PC-9 (cell line): ENCODE data around the gene THY1. TPM values are rescaled to one million over a fixed set of nuclear protein-coding genes. Genes with fewer than 3 reads are reported as not detected.

Source experiments
- BruUV-seq: library from RNA; stranded (reverse); fragments of 400-500 nt; replicated peaks from 2 replicates; lab custom pipeline; 2021; lab: Mats Ljungman, UMichigan
- CTCF ChIA-PET: fragments of 300-600 bp; sonication (Branson Sonifier 250); formaldehyde crosslinking; loops from one replicate; lab custom pipeline; 2022; ENCODE audit warnings: antibody characterized with exemption; lab: Charles Lee
- POLR2A ChIA-PET: fragments of 300-600 bp; sonication (Branson Sonifier 250); formaldehyde crosslinking; loops from one replicate; lab custom pipeline; 2022; ENCODE audit warnings: antibody characterized with exemption; ENCODE audit not compliant: unreplicated experiment; lab: Charles Lee
- DNase-seq, 2 experiments: peaks; one replicate each; pipeline versions ENCODE4 v3.0.0 to v3.0.0-alpha.2; 2015 to 2022; ENCODE audit warnings: mixed read lengths in 1 of 2
- H2AFZ ChIP-seq: fragments of 200-600 bp; sonication (generic); 2 replicates; pipeline ENCODE4 v1.8.1; 2017; ENCODE audit warnings: antibody characterized with exemption
- H3F3A ChIP-seq: fragments of 200-600 bp; sonication (generic); 2 replicates; pipeline ENCODE4 v1.8.1; 2017; ENCODE audit warnings: antibody characterized with exemption, mild to moderate bottlenecking, low read depth; ENCODE audit not compliant: insufficient read depth
- H3K27ac ChIP-seq: fragments of 200-600 bp; sonication (generic); 2 replicates; pipeline ENCODE4 v1.6.1; 2016; ENCODE audit warnings: mixed run types
- H3K27me3 ChIP-seq: fragments of 200-600 bp; sonication (generic); 2 replicates; pipeline ENCODE4 v1.6.1; 2016; ENCODE audit warnings: low read depth, mixed run types; ENCODE audit not compliant: insufficient read depth
- H3K36me3 ChIP-seq: fragments of 200-600 bp; sonication (generic); 2 replicates; pipeline ENCODE4 v1.6.1; 2016; ENCODE audit warnings: low read depth, mixed run types
- H3K4me1 ChIP-seq: fragments of 200-600 bp; sonication (generic); replicated peaks from 2 replicates; pipeline ENCODE4 v1.6.1; 2016; ENCODE audit warnings: mixed run types; ENCODE audit not compliant: insufficient read depth
- H3K4me2 ChIP-seq: fragments of 200-600 bp; sonication (generic); 2 replicates; pipeline ENCODE4 v1.6.1; 2017; ENCODE audit warnings: mixed run types
- H3K4me3 ChIP-seq: fragments of 200-600 bp; sonication (generic); 2 replicates; pipeline ENCODE4 v1.6.1; 2016; ENCODE audit warnings: mixed run types
- H3K79me2 ChIP-seq: fragments of 200-600 bp; sonication (generic); 2 replicates; pipeline ENCODE4 v1.6.1; 2017; ENCODE audit warnings: low read depth, mixed run types
- H3K9me2 ChIP-seq: fragments of 200-600 bp; sonication (generic); 2 replicates; pipeline ENCODE4 v1.8.1; 2017; ENCODE audit warnings: mild to moderate bottlenecking; ENCODE audit not compliant: insufficient read depth
- H3K9me3 ChIP-seq: fragments of 200-600 bp; sonication (generic); 2 replicates; pipeline ENCODE4 v1.8.1; 2016; ENCODE audit warnings: low read depth; ENCODE audit not compliant: insufficient read depth
- H4K20me1 ChIP-seq: fragments of 200-600 bp; sonication (generic); 2 replicates; pipeline ENCODE4 v1.8.1; 2017; ENCODE audit not compliant: insufficient read depth
- EZH2 ChIP-seq: fragments of 200-600 bp; sonication (generic); IDR thresholded peaks from 2 replicates; pipeline ENCODE4 v1.8.0; 2017; ENCODE audit warnings: antibody characterized with exemption, low read depth
- intact Hi-C: fragments of 100-400 bp; cut with micrococcal nuclease; formaldehyde crosslinking; loops from one replicate; pipeline ENCODE4 v1.10.0; 2022; ENCODE audit not compliant: unreplicated experiment
- total RNA-seq: library from RNA; stranded (reverse); gene quantifications from 2 replicates; pipeline ENCODE4 v1.2.3, GENCODE V29; 2021
- TF ChIP-seq, protein P1 (sequence below): fragments of 200-600 bp; sonication (generic); conservative IDR thresholded peaks from 2 replicates; pipeline ENCODE4 v1.6.1; 2017; ENCODE audit warnings: mixed run types, antibody characterized with exemption, mild to moderate bottlenecking, moderate library complexity

The THY1 gene
- total RNA-seq, 1 experiment from 2014 or later, result not detected

DNA sequence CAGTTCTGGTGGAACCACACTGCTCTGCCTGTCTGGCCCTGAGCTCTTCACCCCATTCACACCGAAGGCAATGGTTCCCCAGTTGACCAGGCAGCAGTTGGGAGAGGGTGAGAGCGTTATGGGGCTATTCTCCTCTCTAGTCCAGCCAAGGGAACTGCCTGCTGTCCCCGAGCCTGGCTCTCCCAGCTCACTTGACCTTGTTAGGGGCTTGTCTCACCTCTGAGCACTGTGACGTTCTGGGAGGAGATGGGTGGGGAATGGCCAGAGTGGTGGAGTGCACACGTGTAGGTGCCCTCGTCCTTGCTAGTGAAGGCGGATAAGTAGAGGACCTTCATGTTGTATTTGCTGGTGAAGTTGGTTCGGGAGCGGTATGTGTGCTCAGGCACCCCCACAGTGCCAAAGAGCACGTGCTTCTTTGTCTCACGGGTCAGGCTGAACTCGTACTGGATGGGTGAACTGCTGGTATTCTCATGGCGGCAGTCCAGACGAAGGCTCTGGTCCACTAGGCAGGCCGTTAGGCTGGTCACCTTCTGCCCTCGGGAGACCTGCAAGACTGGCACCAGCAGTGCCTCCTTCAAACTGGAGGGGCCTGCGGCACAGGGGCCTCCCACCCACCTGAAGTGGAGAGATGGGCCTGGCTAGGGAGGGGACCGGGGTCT, 3.0 kb downstream of the THY1 start:
- DNase-seq, result no peak
- H3K4me1 ChIP-seq, result 0 out of 2 replicates have a peak, but pooled peaks cover 3% of the 10 kb centered on the region
- H4K20me1 ChIP-seq, result no peaks in the 10 kb centered on the region
- no peaks in the 10 kb centered on the region for H3K9me2 ChIP-seq
- no peaks in the 10 kb centered on the region for H3K9me3 ChIP-seq
- TF ChIP-seq, protein P1, sequence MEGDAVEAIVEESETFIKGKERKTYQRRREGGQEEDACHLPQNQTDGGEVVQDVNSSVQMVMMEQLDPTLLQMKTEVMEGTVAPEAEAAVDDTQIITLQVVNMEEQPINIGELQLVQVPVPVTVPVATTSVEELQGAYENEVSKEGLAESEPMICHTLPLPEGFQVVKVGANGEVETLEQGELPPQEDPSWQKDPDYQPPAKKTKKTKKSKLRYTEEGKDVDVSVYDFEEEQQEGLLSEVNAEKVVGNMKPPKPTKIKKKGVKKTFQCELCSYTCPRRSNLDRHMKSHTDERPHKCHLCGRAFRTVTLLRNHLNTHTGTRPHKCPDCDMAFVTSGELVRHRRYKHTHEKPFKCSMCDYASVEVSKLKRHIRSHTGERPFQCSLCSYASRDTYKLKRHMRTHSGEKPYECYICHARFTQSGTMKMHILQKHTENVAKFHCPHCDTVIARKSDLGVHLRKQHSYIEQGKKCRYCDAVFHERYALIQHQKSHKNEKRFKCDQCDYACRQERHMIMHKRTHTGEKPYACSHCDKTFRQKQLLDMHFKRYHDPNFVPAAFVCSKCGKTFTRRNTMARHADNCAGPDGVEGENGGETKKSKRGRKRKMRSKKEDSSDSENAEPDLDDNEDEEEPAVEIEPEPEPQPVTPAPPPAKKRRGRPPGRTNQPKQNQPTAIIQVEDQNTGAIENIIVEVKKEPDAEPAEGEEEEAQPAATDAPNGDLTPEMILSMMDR, result no peak
- no peak for TF ChIP-seq EZH2
- H3K27ac ChIP-seq, result no peak overlapping the region
- no peak overlapping the region for H3K4me2 ChIP-seq
- no peak overlapping the region for H2AFZ ChIP-seq
- ChIA-PET POLR2A (no interaction called here), CTCF (no interaction called here)
- no peak overlapping the region for H3K4me3 ChIP-seq
- intact Hi-C loops, result no loop called here
- no peaks in the 10 kb centered on the region for H3K79me2 ChIP-seq
- no peaks in the 10 kb centered on the region for H3F3A ChIP-seq
- H3K27me3 ChIP-seq, result no peaks in the 10 kb centered on the region
- BruUV-seq, result no TSS peak
- H3K36me3 ChIP-seq, result no peaks in the 10 kb centered on the region

DNA sequence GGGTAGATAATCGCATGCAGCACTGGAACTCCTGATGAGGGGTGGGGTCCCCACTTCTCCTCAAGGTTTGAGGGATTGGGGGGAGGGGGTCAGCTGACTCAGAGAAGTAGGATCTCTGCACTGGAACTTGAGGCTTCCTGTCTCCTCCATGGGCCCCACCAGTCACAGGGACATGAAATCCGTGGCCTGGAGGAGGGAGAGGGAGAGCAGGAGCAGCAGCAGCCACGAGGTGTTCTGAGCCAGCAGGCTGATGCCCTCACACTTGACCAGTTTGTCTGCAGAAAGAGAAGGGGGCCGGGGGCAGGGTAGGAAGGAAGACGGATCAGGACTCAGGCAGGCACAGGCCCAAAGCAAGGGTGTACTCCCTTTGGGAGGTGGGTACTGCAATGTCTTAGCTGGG, 3.7 kb downstream of the THY1 start:
- H2AFZ ChIP-seq, result no peak overlapping the region
- no peak overlapping the region for H3K4me2 ChIP-seq
- H3K4me1 ChIP-seq, result 0 out of 2 replicates have a peak, but pooled peaks cover 3% of the 10 kb centered on the region
- DNase-seq, result no peak
- H3K27me3 ChIP-seq, result no peaks in the 10 kb centered on the region
- ChIA-PET CTCF (no interaction called here), POLR2A (no interaction called here)
- no peaks in the 10 kb centered on the region for H3F3A ChIP-seq
- H3K4me3 ChIP-seq, result no peak overlapping the region
- no TSS peak for BruUV-seq
- no peaks in the 10 kb centered on the region for H3K79me2 ChIP-seq
- H3K9me3 ChIP-seq, result no peaks in the 10 kb centered on the region
- no peaks in the 10 kb centered on the region for H3K36me3 ChIP-seq
- TF ChIP-seq, protein P1, result no peak
- no peak for TF ChIP-seq EZH2
- no peaks in the 10 kb centered on the region for H4K20me1 ChIP-seq
- H3K27ac ChIP-seq, result no peak overlapping the region
- intact Hi-C loops, result no loop called here
- H3K9me2 ChIP-seq, result no peaks in the 10 kb centered on the region

DNA sequence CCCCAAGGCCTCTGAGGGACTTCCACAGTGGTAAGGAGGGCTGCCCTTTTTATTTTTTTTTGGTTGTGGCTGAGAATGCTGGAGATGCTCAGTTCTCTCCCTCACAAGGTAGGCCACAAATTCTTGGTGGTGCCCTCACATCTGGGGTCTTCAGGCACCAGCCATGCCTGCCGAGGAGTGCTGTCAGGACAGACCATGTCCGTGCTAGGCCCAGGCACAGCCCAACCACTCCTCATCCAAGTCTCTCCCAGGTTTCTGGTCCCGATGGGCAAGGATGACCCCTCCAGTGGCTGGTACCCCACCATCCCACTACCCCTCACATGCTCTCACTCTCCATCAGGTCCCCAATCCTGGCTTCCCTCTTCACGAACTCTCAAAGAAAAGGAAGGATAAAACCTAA, 4.2 kb downstream of the THY1 start:
- ChIA-PET POLR2A (no interaction called here), CTCF (no interaction called here)
- H3K4me3 ChIP-seq, result no peak overlapping the region
- intact Hi-C loops, result no loop called here
- H3K27me3 ChIP-seq, result no peaks in the 10 kb centered on the region
- TF ChIP-seq, protein P1, result no peak
- TF ChIP-seq EZH2, result no peak
- no peaks in the 10 kb centered on the region for H3K79me2 ChIP-seq
- H4K20me1 ChIP-seq, result no peaks in the 10 kb centered on the region
- 0 out of 2 replicates have a peak, but pooled peaks cover 3% of the 10 kb centered on the region for H3K4me1 ChIP-seq
- H3K9me2 ChIP-seq, result no peaks in the 10 kb centered on the region
- no peak for DNase-seq
- no peak overlapping the region for H2AFZ ChIP-seq
- H3K4me2 ChIP-seq, result no peak overlapping the region
- no peaks in the 10 kb centered on the region for H3K36me3 ChIP-seq
- no peak overlapping the region for H3K27ac ChIP-seq
- H3F3A ChIP-seq, result no peaks in the 10 kb centered on the region
- BruUV-seq, result no TSS peak
- H3K9me3 ChIP-seq, result no peaks in the 10 kb centered on the region
